ENCODE results near the gene MOXD1. TPM values are rescaled to one million over a fixed set of nuclear protein-coding genes. Genes with fewer than 3 reads are reported as not detected.

The MOXD1 gene
- total RNA-seq, 1 donor: 19.5 TPM

DNA sequence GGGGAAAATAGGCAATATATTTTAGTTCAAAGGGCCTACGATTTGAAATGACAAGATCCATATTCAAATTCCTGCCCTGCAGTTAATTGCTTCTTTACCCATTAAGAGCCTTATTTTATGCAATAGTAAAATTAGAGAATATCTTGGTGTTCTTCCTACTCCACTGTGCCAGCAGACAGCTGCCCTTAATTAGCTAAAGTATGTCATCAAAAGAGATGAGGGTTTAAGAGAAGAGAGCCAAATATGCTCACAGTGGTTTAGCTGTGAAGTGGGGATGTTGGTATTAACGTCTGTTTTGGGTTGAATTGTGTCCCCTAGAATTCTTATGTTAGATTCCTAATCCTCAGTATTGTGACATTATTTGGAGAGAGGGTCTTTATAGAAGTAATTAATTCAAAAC is 148.1 kb downstream of the MOXD1 start:
- Histone ChIP-seq H3K79me2 (ENCODE audit: insufficient read depth, low read length) (no peaks in the 10 kb centered on the region), H4K20me1 (ENCODE audit: insufficient read depth, low read length) (no peaks in the 10 kb centered on the region), H3K36me3 (ENCODE audit: insufficient read depth, low read length) (no peaks in the 10 kb centered on the region), H3K4me1 (ENCODE audit: insufficient read depth, low read length) (peaks cover 2% of the 10 kb centered on the region), H3K4me3 (ENCODE audit: insufficient read depth, low read length) (no peak overlapping the region), H3K27me3 (ENCODE audit: insufficient read depth, low read length) (no peaks in the 10 kb centered on the region), H2AFZ (ENCODE audit: low read length) (no peak overlapping the region), H3K4me2 (ENCODE audit: insufficient read depth, low read length) (no peak overlapping the region), H3K9me3 (ENCODE audit: low read depth, low read length) (peaks cover 3% of the 10 kb centered on the region), H3K27ac (ENCODE audit: low read depth, low read length) (no peak overlapping the region)
- DNase-seq (ENCODE audit: insufficient read length, low spot score, missing footprints): no peak
- no peak for TF ChIP-seq CTCF (IDR thresholded peaks at IDR 0.05; ENCODE audit: extremely low read depth, low read depth, low read length)

GRCh38 chr6:132252113-132252512 is 149.2 kb downstream of the MOXD1 start:
- Histone ChIP-seq H3K4me3 (ENCODE audit: insufficient read depth, low read length) (no peak overlapping the region), H3K27ac (ENCODE audit: low read depth, low read length) (no peak overlapping the region), H3K79me2 (ENCODE audit: insufficient read depth, low read length) (no peaks in the 10 kb centered on the region), H3K36me3 (ENCODE audit: insufficient read depth, low read length) (no peaks in the 10 kb centered on the region), H3K4me2 (ENCODE audit: insufficient read depth, low read length) (no peak overlapping the region), H3K9me3 (ENCODE audit: low read depth, low read length) (peaks cover 3% of the 10 kb centered on the region), H3K27me3 (ENCODE audit: insufficient read depth, low read length) (no peaks in the 10 kb centered on the region), H3K4me1 (ENCODE audit: insufficient read depth, low read length) (peaks cover 8% of the 10 kb centered on the region), H2AFZ (ENCODE audit: low read length) (no peak overlapping the region), H4K20me1 (ENCODE audit: insufficient read depth, low read length) (no peaks in the 10 kb centered on the region)
- no peak for DNase-seq (ENCODE audit: insufficient read length, low spot score, missing footprints)
- TF ChIP-seq CTCF (IDR thresholded peaks at IDR 0.05; ENCODE audit: extremely low read depth, low read depth, low read length): no peak

DNA sequence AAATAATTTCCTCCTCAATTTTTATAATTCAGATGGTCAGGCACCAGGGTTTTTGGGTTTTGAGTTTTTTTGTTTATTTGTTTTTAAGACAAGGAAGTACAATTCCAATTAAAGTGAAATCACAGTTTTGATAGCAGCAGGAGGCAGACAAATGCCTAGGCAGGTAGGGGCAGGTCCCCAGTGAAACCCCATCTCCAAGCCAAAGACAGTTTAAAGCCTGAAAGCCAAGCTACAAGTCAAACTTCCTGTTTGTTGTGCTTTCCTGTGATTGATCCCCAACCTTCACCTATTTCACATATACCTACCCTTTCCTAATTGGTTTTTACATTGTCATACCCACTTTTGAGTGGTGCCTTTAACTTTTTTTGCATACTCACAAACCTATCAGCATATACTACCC is 149.6 kb downstream of the MOXD1 start:
- Histone ChIP-seq H3K27me3 (ENCODE audit: insufficient read depth, low read length) (no peaks in the 10 kb centered on the region), H3K79me2 (ENCODE audit: insufficient read depth, low read length) (no peaks in the 10 kb centered on the region), H3K9me3 (ENCODE audit: low read depth, low read length) (peaks cover 3% of the 10 kb centered on the region), H3K4me1 (ENCODE audit: insufficient read depth, low read length) (peaks cover 8% of the 10 kb centered on the region), H3K36me3 (ENCODE audit: insufficient read depth, low read length) (no peaks in the 10 kb centered on the region), H3K27ac (ENCODE audit: low read depth, low read length) (no peak overlapping the region), H3K4me3 (ENCODE audit: insufficient read depth, low read length) (no peak overlapping the region), H4K20me1 (ENCODE audit: insufficient read depth, low read length) (no peaks in the 10 kb centered on the region), H2AFZ (ENCODE audit: low read length) (no peak overlapping the region), H3K4me2 (ENCODE audit: insufficient read depth, low read length) (no peak overlapping the region)
- TF ChIP-seq CTCF (IDR thresholded peaks at IDR 0.05; ENCODE audit: extremely low read depth, low read depth, low read length): no peak
- DNase-seq (ENCODE audit: insufficient read length, low spot score, missing footprints): no peak

DNA sequence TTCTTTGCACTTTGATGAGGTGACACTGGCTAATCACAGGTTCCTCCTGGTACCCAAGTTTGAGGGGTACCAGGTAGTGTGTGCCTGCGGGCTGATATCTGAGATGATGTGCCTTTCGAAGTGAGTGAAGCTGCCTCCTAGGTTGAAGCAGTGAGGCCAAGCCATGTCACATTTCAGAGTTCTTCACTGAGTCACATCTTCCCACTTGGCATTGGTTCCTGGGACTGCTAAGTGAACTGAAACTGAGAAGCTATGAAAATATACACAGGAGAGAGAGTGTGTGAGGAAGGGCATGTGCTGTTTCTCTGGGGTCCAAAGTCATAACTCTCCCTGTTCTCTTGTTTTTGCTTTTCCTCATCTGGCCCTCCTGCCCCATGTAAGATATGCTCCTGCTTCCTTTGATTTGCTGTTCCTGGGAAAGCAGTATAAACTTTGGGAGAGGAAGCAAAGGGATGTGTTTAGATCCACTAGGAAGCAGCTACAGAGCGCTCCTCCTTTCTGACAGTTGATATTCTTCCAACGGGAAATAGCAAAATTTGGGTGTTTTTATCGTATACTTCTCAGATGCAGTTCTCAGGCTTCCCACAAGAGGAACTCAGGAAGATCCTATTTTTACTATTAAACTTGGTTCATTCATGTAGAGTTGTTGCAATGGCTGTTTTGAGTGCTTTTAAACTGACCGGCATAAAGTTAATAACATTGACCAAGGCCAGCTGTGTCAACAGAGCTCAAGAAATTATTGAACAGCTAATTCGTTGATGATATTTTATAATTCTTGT is 153.7 kb downstream of the MOXD1 start:
- Histone ChIP-seq H4K20me1 (ENCODE audit: insufficient read depth, low read length) (no peaks in the 10 kb centered on the region), H2AFZ (ENCODE audit: low read length) (peak overlapping the region; percentile 81), H3K4me3 (ENCODE audit: insufficient read depth, low read length) (peak overlapping the region; percentile 20), H3K4me2 (ENCODE audit: insufficient read depth, low read length) (peak overlapping the region; percentile 54), H3K36me3 (ENCODE audit: insufficient read depth, low read length) (no peaks in the 10 kb centered on the region), H3K27me3 (ENCODE audit: insufficient read depth, low read length) (no peaks in the 10 kb centered on the region), H3K4me1 (ENCODE audit: insufficient read depth, low read length) (peaks cover 8% of the 10 kb centered on the region), H3K9me3 (ENCODE audit: low read depth, low read length) (peaks cover 3% of the 10 kb centered on the region), H3K79me2 (ENCODE audit: insufficient read depth, low read length) (no peaks in the 10 kb centered on the region), H3K27ac (ENCODE audit: low read depth, low read length) (no peak overlapping the region)
- TF ChIP-seq CTCF (IDR thresholded peaks at IDR 0.05; ENCODE audit: extremely low read depth, low read depth, low read length): peak; percentile 32
- no peak for DNase-seq (ENCODE audit: insufficient read length, low spot score, missing footprints)

Measured in osteoblast (primary cell).